Left kidney (tissue), 8 donors: ENCODE data around the gene TAS2R50. TPM values are rescaled to one million over a fixed set of nuclear protein-coding genes. Genes with fewer than 3 reads are reported as not detected.
"Not testable (repeated sequence)": the region's sequence is repeated elsewhere in the genome, so short reads cannot be mapped to it uniquely, and the experiment has no call there.

Source experiments
- DNase-seq: peaks from one replicate; pipeline ENCODE4 v3.0.0-alpha.2; 2013
- long read RNA-seq, 8 donors: transcript quantifications; one replicate each; lab custom pipeline, GENCODE V29; 2026
- polyA plus RNA-seq: library from polyadenylated mRNA; unstranded; fragments of 120-200 nt; gene quantifications from one replicate; pipeline ENCODE4 v1.2.1, GENCODE V29; 2013; ENCODE audit not compliant: insufficient read length

The TAS2R50 gene, protein sequence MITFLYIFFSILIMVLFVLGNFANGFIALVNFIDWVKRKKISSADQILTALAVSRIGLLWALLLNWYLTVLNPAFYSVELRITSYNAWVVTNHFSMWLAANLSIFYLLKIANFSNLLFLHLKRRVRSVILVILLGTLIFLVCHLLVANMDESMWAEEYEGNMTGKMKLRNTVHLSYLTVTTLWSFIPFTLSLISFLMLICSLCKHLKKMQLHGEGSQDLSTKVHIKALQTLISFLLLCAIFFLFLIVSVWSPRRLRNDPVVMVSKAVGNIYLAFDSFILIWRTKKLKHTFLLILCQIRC
- 0.18 TPM for polyA plus RNA-seq
- long read RNA-seq, donor 1 = 0 reads
- long read RNA-seq, donor 2 = 0 reads
- long read RNA-seq, donor 3 = 0 reads
- long read RNA-seq, donor 4 = 0 reads
- long read RNA-seq, donor 5 = 0 reads
- long read RNA-seq, donor 6 = 0 reads
- long read RNA-seq, donor 7, partial matches to known transcripts = 0 of 1 reads
- long read RNA-seq, donor 7, other reads (novel, unspliced or antisense) = 0 of 1 reads
- long read RNA-seq, donor 8 = 0 reads

DNA sequence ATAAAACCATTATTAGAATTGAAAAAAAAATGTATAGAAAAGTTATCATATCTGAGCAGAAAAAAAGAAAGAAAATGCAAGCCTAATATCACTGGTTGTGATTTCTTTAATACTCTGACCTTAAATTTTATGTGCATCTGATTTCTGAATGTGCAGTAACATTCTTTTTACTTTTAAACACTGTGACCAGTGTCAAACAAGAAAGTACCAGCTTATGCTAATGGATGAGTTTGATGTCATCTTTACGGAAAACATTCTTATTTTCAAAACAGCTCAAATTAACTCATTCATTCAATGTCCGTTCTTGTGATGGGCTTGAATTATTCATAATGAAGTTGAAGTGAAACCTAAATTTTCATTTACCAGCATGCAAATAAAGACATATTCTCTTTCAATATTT is at the start of gene TAS2R50:
Gene TAS2R50, minus strand, starts transcription at position 101 of the 400 bp plus-strand sequence. Its CDS starts 52 bp downstream, at position 49.
- no peak for DNase-seq

DNA sequence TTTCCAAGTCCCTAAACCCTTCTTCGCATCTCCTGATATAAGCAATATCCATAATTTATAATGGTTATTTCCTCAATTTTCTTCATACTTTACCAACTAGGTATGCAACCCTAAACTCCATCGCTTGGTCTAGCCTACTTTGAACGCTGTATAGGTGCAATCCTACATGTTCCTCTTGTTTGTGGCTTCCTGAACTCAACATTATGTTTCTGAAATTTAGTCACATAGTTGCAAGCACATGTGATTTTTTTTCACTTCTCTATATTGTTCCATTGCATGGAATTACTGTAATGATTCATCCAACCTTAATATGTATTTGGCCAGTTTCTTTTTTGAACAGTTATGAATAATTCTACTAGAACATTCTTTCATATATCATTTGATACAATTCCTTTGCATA is 47.2 kb upstream of the TAS2R50 start:
- not testable (repeated sequence) for DNase-seq

DNA sequence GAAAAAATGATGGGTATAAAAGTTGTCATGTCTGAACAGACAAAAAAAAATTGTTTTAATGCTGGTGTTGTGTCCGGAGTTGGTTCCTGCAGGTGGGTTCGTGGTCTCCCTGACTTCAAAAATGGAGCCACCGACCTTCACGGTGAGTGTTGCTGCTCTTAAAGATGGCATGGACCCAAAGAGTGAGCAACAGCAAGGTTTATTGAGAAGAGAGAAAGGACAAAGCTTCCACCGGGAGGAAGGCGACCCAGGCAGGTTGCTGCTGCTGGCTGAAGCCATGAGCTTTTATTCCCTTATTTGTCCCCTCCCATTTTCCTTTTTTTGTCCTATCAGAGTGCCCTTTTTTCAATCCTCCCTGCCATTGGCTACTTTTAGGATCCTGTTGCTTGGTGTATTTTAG is 44.6 kb upstream of the TAS2R50 start, which contains the start of gene TAS2R31:
Gene TAS2R31, minus strand, starts transcription at position 101 of the 400 bp plus-strand sequence. Its CDS starts 72 bp downstream, at position 29.
- DNase-seq = no peak

DNA sequence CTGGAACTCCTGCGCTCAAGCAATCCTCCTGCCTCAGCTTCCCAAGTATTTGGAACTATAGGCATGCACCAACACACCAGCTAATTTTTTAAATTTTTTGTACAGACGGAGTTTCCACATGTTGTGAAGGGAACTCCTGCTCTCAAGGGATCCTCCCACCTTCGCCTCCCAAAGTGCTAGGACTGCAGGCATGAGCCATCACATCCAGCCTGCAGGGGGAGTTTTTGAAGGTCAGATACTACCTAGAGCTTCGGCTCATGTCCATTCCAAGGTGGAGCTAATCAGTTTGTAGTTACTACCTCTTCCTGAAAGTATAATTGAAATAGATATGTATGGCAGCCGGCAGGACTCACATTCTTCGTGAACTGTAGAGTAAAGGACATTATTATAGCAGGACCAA is 39.4 kb upstream of the TAS2R50 start:
- no peak for DNase-seq

DNA sequence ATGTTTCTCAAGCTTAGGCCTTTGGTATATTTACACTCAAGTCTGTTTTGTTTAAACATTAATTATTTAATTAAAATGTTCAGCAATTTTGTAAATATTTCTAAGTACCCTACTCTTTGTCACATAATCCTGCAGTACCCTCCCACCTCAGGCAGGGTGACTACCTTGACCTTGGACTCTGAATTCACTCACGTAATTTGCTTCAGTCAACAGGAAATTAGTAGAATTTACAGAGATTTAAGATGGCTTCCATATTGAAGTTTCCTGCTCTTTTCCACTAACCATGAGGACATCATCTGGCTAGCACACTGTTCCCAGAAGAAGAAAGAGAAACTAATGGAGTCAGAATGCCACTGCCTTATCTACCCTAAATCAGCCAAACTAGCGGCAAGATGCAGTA is 36.7 kb upstream of the TAS2R50 start:
- DNase-seq = no peak

DNA sequence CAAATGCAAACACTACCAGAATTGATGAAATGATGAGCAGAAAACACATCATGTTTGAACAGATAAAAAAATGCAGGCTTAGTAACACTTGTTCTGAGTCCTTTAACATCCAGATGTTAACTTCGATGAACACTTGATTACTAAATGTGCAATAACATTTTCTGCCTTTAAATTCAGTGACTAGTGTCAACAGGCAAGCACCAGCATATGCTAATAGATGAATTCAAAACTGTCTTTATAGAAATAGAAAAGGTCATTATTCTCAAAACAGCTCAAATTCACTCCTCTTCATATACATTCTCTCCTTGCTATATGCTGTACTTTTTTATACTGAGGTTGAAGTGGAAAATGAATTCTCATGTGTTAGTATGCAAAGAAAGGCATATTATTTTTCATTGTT is 35.8 kb upstream of the TAS2R50 start, which contains the start of gene TAS2R19:
Gene TAS2R19, minus strand, starts transcription at position 101 of the 400 bp plus-strand sequence. Its CDS starts 49 bp downstream, at position 52.
- DNase-seq = no peak

DNA sequence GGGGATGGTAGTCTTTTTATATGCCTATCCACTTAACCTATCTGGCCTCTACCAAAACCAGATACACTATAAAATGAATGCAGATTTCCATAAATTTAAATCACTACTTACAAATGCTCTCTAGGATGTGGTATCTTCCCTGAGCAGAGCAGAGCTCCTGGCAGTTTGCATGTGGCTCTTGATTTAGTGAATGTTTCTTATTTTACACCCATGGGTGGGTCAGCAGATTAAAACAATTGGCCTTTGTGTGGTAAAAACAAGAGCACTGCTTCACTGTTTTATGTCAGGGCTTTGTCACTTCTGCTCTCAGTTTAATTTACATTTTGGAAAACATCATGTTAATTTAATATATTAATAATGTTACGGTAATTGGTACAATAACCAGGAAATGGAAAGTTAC is 30.2 kb upstream of the TAS2R50 start:
- DNase-seq = no peak

DNA sequence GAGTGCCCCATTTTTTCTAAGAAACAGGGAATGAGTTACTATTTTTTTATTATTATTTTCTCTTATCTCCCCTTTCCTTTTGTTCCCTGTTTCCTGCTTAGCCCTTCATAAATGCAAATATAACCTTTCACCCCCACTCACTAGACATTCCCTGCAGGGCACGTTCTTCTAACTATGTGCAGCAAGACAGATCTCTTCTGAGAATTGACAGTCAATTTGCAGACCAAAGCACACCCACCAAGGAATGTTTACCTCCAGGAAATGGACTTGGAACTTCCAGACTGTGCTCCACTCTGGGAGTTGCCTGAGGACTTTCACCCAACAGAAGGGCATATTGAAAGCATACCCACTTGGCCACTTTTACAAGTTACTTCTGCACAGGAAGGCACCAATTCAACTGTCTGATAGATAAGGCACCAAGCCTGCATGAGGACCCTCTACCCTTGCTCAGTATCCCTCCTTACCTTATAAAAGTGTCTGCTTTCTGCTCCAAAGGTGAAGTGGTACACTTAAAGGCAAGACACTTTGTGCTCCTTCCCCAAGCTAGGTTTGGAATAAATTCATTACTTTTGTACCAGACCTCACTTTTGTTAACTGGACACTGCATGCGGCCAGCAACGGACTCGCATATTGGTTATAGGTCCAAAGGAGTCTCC is 29.2 kb upstream of the TAS2R50 start:
- DNase-seq = no peak

DNA sequence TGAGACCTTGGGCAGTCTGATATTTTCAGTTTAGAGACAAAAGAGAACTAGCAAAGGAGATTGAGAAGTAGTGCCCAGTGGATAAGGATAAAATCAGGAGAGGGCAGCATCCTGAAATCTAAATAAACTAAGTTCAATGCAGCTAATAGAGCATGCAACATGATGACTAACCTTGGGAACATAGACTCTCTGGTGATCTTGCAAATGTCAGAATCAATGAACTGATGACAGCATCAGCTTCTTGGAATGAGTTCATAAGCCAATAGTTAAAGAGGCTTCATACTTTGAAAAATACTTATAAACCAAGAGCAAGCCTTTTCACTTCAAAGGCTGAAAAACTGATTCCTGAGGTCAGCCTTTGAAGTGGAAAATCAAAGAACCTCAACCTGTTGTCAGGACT is 27.5 kb upstream of the TAS2R50 start:
- DNase-seq = no peak

DNA sequence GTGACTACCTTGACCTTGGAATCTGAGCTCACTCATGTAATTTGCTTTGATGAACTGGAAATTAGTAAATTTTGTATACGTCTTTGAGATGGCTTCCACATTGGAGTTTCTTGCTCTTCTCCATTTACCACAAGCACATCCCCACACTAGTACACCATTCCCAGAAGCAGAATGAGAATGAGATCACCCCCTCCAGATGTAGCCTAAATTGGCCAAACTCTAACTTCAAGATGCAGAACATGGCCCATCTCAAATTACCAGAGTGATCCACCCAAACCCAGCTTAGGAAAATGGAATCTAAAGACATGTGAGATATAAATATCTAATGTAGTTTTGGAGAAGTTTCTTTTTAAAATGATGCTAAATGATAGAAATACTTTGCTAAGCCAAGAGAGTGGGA is 20.9 kb upstream of the TAS2R50 start:
- DNase-seq = no peak

DNA sequence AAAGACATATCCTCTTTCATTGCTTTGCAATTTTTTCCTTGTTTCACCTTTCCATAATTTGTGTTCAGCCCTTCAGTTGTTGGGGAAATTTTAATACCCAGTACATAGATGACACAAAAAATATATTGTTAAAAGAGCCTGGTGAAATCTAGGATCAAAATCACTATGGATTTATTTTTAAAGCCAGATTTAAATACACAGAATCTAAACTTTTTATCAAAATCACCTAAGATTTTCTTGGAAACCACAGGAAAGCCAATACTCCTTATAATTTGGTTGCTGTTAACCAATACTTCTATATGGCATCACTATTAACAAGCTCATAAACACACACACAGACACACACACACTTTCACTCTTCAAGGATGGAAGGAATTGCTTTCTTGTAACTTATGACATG is 11.5 kb upstream of the TAS2R50 start, which contains the start of gene TAS2R20:
Gene TAS2R20, minus strand, starts transcription at position 101 of the 400 bp plus-strand sequence. CDS start 429 bp downstream, outside the sequence.
- DNase-seq = no peak

DNA sequence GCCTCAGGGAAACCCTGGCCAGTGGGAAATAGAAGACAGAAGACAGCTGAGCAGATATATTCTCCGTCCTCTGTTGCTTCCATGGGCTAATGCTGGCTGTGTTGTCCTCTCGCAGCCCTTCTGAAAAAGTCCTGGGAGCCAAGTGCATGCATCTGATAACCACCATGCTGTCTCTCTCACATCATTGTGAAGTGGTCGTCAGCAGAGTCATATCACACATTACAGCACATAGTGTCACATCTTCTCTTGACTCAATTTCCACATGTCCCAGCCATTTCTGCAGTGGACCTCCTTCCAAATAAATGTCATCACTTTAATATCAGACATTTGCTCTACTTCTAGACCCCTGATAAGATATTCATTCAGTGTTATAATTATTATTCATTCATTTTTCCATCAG is 7.6 kb upstream of the TAS2R50 start:
- DNase-seq = no peak

DNA sequence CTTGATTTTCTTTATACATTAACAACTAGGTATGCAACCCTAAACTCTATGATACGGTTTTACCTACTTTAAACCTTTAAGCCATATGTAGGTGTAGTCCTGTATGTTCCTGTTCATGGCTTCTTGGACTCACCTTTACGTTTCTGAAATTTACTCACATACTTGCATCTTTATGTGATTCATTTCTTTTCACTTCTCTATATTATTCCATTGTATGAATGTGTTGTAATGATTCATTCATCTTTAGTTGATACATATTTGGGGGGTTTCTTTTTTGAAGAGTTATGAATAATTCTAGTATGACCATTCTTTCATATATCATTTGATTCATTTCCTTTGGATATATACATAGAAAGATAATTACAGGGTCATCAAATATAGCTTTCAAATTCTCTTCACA is 2.4 kb upstream of the TAS2R50 start:
- DNase-seq = no peak

DNA sequence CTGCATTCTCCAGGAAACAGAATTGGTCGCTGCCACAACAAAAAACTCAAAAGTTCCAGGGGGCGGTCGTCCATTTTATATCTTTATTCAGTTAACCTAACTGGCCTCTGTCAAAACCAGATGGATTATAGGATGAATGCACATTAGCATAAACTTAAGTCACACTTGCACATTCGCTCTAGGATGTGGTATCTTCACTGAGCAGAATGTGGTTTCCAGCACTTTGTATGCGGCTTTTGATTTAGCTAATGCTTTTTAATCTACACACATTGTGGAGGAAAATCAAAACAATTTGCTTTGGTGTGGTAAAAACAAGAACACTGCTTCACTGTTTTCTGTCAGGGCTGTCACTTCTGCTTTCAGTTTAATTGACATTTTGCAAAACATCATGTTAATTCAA is 4.5 kb downstream of the TAS2R50 start:
- no peak for DNase-seq

DNA sequence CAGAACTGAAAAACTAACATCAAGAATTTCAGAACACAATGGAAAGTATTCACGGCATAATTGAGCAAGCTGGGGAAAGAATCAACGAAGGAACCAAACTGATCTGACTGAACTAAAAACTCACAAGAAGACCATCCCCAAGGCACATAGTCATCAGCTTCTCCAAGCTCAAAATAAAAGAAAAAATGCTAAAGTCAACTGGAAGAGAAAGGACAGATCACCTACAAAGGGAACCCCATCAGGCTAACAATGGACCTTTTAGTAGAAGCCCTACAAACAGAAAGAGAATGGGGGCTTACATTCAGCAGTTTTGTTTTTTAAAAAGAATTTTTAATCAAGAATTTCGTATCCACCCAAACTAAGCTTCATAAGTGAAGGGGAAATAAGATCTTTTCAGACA is 11.7 kb downstream of the TAS2R50 start:
- DNase-seq = no peak

DNA sequence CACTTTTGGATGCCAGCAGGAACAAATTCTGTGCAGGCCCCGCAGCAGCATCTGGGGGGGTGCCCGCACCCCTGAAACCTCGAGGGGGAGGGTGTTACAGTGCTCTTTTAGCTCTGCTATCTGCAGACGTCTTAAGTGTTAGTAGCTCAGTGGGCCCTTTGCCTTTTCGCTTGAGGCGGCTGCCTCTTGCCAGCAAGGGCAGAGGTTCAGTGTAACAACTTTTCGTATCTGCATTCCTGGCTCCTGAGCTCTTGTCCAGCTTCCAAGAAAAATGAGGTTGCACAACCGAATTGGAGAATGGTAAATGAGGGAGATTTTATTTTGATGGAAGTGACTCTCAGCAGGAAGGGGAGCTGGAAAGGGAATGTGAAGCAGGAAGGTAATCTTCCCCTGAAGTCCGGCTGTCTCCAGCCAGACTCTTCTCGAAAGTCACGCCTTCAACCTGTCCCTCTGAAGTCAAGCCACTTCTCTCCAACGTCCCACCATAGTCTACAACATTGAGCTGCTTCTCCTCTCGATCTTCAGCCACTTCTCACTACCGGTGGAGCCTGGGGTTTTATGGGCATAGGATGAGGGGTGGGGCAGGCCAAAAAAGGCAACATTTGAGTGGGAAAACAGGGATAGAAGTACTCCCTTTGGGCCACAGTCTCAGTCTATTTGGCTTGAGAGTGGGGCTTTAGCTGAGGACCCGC is 17.8 kb downstream of the TAS2R50 start:
- no peak for DNase-seq

DNA sequence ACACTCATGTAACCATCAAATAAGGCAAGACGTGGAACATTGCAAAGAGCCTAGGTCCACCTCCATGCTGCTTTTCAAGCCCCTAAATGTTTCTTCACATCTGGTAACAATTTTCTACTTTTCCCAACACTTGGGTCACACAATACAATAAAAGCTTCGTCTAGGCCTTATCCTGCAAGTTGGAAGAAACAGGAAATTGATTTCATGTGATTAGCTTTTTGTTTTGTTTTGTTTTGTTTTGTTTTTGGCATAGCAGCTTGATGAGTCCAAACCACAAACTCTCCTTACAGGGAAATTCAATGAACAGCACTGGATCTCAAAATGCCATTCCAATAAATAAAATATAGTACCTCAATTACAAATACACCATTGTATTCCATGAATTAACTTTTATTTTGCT is 19.3 kb downstream of the TAS2R50 start:
- no peak for DNase-seq

DNA sequence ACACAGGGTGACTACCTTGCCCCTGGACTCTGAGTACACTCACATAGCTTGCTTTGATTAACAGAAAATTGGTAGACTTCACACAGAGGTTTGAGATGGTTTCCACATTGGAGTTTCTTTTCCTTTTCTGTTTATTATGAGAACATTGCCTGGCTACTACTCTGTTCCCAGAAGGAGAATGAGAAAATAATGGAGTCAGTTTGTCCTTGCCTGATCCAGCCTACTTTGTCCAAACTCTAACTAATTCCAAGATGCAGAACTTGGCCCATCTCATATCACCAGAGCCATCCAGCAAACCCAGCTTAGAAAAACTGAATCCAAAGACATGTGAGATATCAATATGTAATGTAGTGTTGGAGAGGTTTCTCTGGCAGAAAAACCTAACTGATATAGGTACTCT is 20.4 kb downstream of the TAS2R50 start:
- no peak for DNase-seq

DNA sequence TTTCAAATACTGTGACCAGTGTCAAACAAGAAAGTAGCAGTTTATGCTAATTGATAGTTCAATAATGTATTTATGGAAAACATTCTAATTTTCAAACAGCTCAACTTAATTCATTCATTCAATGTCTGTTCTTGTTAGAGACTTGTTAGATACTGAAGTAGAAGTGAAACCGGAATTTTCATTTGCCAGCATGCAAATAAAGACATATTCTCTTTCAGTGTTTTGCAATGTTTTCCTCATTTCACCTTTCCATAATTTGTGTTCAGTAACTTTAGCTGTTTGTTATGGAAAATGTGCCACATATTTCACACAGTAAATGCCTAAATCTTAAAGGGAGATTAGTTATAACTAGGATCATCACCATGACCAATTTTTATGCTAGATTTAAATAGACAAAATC is 21.2 kb downstream of the TAS2R50 start:
- DNase-seq = no peak

DNA sequence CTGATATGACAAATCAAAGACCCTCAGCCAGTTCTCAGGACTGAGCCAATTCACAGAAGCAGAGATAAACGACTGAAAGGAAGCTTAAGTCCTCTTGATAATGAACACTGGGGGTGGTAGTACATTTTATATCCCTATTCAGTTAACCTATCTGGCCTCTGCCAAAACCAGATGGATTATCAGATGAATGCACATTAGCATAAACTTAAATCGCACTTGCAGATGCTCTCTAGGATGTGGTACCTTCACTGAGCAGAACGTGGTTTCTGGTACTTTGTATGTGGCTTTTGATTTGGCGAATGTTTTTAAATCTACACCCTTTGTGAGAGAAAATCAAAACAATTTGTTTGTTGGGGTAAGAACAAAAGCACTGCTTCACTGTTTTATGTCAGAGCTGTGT is 26.5 kb downstream of the TAS2R50 start:
- DNase-seq = no peak

DNA sequence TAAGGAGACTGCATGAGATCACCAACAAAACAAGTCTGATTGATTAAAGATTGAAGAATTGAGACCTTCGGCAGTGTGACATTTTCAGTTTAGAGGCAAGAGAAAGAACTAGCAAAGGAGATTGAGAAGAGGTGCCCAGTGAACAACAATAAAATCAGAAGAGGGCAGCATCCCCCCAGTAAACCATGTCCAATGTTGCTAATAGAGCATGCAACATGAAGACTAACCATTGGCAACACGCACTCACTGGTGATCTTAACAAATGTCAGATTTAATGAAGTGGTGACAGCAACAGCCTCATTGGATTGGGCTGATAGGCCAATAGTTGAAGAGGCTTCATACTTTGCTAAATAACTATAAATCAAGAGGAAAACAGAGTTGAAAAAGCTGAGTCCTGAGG is 26.9 kb downstream of the TAS2R50 start:
- DNase-seq = no peak

DNA sequence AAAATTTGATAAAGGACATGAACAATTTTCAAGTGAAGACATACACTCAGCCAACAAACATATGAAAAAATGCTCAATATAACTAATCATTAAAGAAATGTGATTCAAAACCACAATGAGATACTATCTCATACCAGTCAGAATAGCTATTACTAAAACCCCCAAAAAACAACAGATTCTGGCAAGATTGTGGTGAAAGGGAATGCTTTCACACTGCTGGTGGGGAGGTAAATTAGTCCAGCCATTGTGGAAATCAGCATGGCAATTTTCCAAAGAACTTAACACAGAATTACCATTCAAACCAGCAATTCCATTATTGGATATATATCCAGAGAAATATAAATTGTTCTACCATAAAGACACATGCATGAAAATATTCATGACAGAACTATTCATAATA is 29.0 kb downstream of the TAS2R50 start:
- DNase-seq = no peak
